Type B pancreatic cell (in vitro differentiated cells): ENCODE data around the gene SPINK5. TPM values are rescaled to one million over a fixed set of nuclear protein-coding genes. Genes with fewer than 3 reads are reported as not detected.

ENCODE experiments used
- DNase-seq: peaks from one replicate; pipeline ENCODE4 v3.0.0; 2021; ENCODE audit warnings: mixed read lengths; ENCODE audit not compliant: unreplicated experiment; ENCODE audit errors: extremely low spot score
- H3K27ac Mint-ChIP-seq: 2 replicates; pipeline ENCODE4 v1.8.0; 2021; ENCODE audit warnings: mild to moderate bottlenecking, mixed read lengths
- H3K27me3 Mint-ChIP-seq: 2 replicates; pipeline ENCODE4 v1.8.0; 2021; ENCODE audit warnings: mixed read lengths
- H3K36me3 Mint-ChIP-seq: 2 replicates; pipeline ENCODE4 v1.8.0; 2021; ENCODE audit warnings: mixed read lengths
- H3K4me1 Mint-ChIP-seq: one replicate; pipeline ENCODE4 v1.8.0; 2021; ENCODE audit warnings: mixed read lengths; ENCODE audit not compliant: unreplicated experiment
- H3K4me3 Mint-ChIP-seq: 2 replicates; pipeline ENCODE4 v1.8.0; 2021; ENCODE audit warnings: mild to moderate bottlenecking, mixed read lengths
- H3K9me3 Mint-ChIP-seq: 2 replicates; pipeline ENCODE4 v1.8.0; 2021; ENCODE audit warnings: mixed read lengths
- CTCF ChIP-seq: fragments of 200-600 bp; sonication (generic); conservative IDR thresholded peaks from 2 replicates; pipeline ENCODE4 v1.5.0; 2021; ENCODE audit warnings: antibody characterized with exemption, mild to moderate bottlenecking
- total RNA-seq: library from RNA; stranded (reverse); gene quantifications from 2 replicates; pipeline ENCODE4 v1.2.1, GENCODE V29; 2021; ENCODE audit warnings: low replicate concordance

SPINK5 gene
- total RNA-seq, 1 donor from 2014 or later = 26.0 TPM

GRCh38 chr5:148060881-148061280 lies 2.9 kb upstream of the SPINK5 start:
- H3K4me3 Mint-ChIP-seq = no peak overlapping the region
- H3K9me3 Mint-ChIP-seq = peaks cover 7% of the 10 kb centered on the region
- peaks cover 3% of the 10 kb centered on the region for H3K36me3 Mint-ChIP-seq
- no peaks in the 10 kb centered on the region for H3K4me1 Mint-ChIP-seq
- no peak for DNase-seq
- no peak overlapping the region for H3K27ac Mint-ChIP-seq
- TF ChIP-seq CTCF = no peak
- H3K27me3 Mint-ChIP-seq = no peaks in the 10 kb centered on the region

GRCh38 chr5:148070621-148071020 lies 6.8 kb downstream of the SPINK5 start:
- no peaks in the 10 kb centered on the region for H3K4me1 Mint-ChIP-seq
- no peak for TF ChIP-seq CTCF
- H3K27me3 Mint-ChIP-seq = no peaks in the 10 kb centered on the region
- H3K36me3 Mint-ChIP-seq = peaks cover 3% of the 10 kb centered on the region
- no peak overlapping the region for H3K27ac Mint-ChIP-seq
- H3K4me3 Mint-ChIP-seq = no peak overlapping the region
- DNase-seq = no peak
- no peaks in the 10 kb centered on the region for H3K9me3 Mint-ChIP-seq

GRCh38 chr5:148072207-148072606 lies 8.4 kb downstream of the SPINK5 start:
- H3K4me3 Mint-ChIP-seq = no peak overlapping the region
- H3K27me3 Mint-ChIP-seq = no peaks in the 10 kb centered on the region
- TF ChIP-seq CTCF = no peak
- no peaks in the 10 kb centered on the region for H3K9me3 Mint-ChIP-seq
- no peaks in the 10 kb centered on the region for H3K4me1 Mint-ChIP-seq
- H3K36me3 Mint-ChIP-seq = peaks cover 3% of the 10 kb centered on the region
- no peak overlapping the region for H3K27ac Mint-ChIP-seq
- DNase-seq = no peak

GRCh38 chr5:148075529-148075928 lies 11.7 kb downstream of the SPINK5 start:
- no peaks in the 10 kb centered on the region for H3K4me1 Mint-ChIP-seq
- H3K27ac Mint-ChIP-seq = no peak overlapping the region
- peaks cover 3% of the 10 kb centered on the region for H3K36me3 Mint-ChIP-seq
- no peak for TF ChIP-seq CTCF
- H3K27me3 Mint-ChIP-seq = no peaks in the 10 kb centered on the region
- no peak for DNase-seq
- no peak overlapping the region for H3K4me3 Mint-ChIP-seq
- H3K9me3 Mint-ChIP-seq = no peaks in the 10 kb centered on the region

- H3K27ac Mint-ChIP-seq = no peak overlapping the region
- DNase-seq = no peak
- H3K27me3 Mint-ChIP-seq = no peaks in the 10 kb centered on the region
- no peaks in the 10 kb centered on the region for H3K36me3 Mint-ChIP-seq
- no peak overlapping the region for H3K4me3 Mint-ChIP-seq
- H3K9me3 Mint-ChIP-seq = no peaks in the 10 kb centered on the region
- TF ChIP-seq CTCF = no peak
- no peaks in the 10 kb centered on the region for H3K4me1 Mint-ChIP-seq
Measured at GRCh38 chr5:148083203-148083602, 19.4 kb downstream of the SPINK5 start.

GRCh38 chr5:148084269-148084668 lies 20.5 kb downstream of the SPINK5 start:
- peaks cover 5% of the 10 kb centered on the region for H3K4me1 Mint-ChIP-seq
- no peaks in the 10 kb centered on the region for H3K9me3 Mint-ChIP-seq
- H3K27me3 Mint-ChIP-seq = no peaks in the 10 kb centered on the region
- no peaks in the 10 kb centered on the region for H3K36me3 Mint-ChIP-seq
- H3K4me3 Mint-ChIP-seq = no peak overlapping the region
- H3K27ac Mint-ChIP-seq = no peak overlapping the region
- DNase-seq = no peak
- TF ChIP-seq CTCF = no peak
